SK-N-SH (cell line): ENCODE results near the gene UGT1A4. TPM values are rescaled to one million over a fixed set of nuclear protein-coding genes. Genes with fewer than 3 reads are reported as not detected.

ENCODE experiments used
- CTCF ChIA-PET: fragments of 300-600, 350-600 bp; formaldehyde crosslinking; extraction: SDS; loops from one replicate; lab custom pipeline; 2021; lab: Yijun Ruan, JAX
- POLR2A ChIA-PET: fragments of 350-600 bp; sonication (Branson Sonifier 250); formaldehyde crosslinking; extraction: SDS; loops from one replicate; lab custom pipeline; 2020; ENCODE audit warnings: antibody characterized with exemption, inconsistent platforms; lab: Yijun Ruan, JAX
- DNase-seq: peaks from one replicate; pipeline ENCODE4 v3.0.0; 2012
- H2AFZ ChIP-seq: fragments of 200-600 bp; sonication (generic); 2 replicates; pipeline ENCODE4 v1.8.1; 2016; ENCODE audit warnings: antibody characterized with exemption, mild to moderate bottlenecking, low read depth
- H3F3A ChIP-seq: fragments of 200-600 bp; sonication (generic); replicated peaks from 2 replicates; pipeline ENCODE3; 2016; ENCODE audit warnings: antibody characterized with exemption, mild to moderate bottlenecking; ENCODE audit not compliant: insufficient read depth
- H3K27ac ChIP-seq, 2 experiments: fragments of 200-500 bp in 1 of 2; fragments of 200-600 bp in 1 of 2; sonication (Bioruptor generic) in 1 of 2; sonication (generic), shearing (Covaris generic) in 1 of 2; 2 replicates each; pipeline versions ENCODE4 v1.5.1 to v1.6.1; 2014 to 2016; ENCODE audit warnings: low read depth in 2 of 2, inconsistent platforms in 1 of 2, low read length in 1 of 2, mild to moderate bottlenecking in 1 of 2, mixed read lengths in 1 of 2
- H3K27me3 ChIP-seq: fragments of 200-600 bp; sonication (generic), shearing (Covaris generic); 2 replicates; pipeline ENCODE4 v1.6.1; 2016; ENCODE audit warnings: mixed run types; ENCODE audit not compliant: insufficient read depth
- H3K36me3 ChIP-seq, 2 experiments: fragments of 200-500 bp in 1 of 2; fragments of 200-600 bp in 1 of 2; sonication (Bioruptor generic) in 1 of 2; sonication (generic) in 1 of 2; replicated peaks in 1 of 2; 2 replicates each; pipeline versions ENCODE3 to v1.5.1; 2014 to 2016; ENCODE audit warnings: low read length in 1 of 2, mild to moderate bottlenecking in 1 of 2; ENCODE audit not compliant: insufficient read depth in 2 of 2, control insufficient read depth in 1 of 2
- H3K4me1 ChIP-seq, 2 experiments: fragments of 200-500 bp in 1 of 2; fragments of 200-600 bp in 1 of 2; sonication (Bioruptor generic) in 1 of 2; sonication (generic), shearing (Covaris generic) in 1 of 2; 2 replicates each; pipeline versions ENCODE4 v1.5.1 to v1.6.1; 2014 to 2016; ENCODE audit warnings: low read depth in 1 of 2, low read length in 1 of 2, mixed run types in 1 of 2; ENCODE audit not compliant: insufficient read depth in 2 of 2, control insufficient read depth in 1 of 2
- H3K4me2 ChIP-seq: fragments of 200-600 bp; sonication (generic), shearing (Covaris generic); 2 replicates; pipeline ENCODE4 v1.6.1; 2017; ENCODE audit warnings: mixed run types
- H3K4me3 ChIP-seq, 2 experiments: fragments of 200-500 bp in 1 of 2; fragments of 200-600 bp in 1 of 2; sonication (Bioruptor generic) in 1 of 2; sonication (generic), shearing (Covaris generic) in 1 of 2; 2 replicates each; pipeline versions ENCODE4 v1.5.1 to v1.8.1; 2014 to 2016; ENCODE audit warnings: low read depth in 2 of 2, inconsistent platforms in 1 of 2, low read length in 1 of 2, mild to moderate bottlenecking in 1 of 2, mixed read lengths in 1 of 2, moderate library complexity in 1 of 2
- H3K79me2 ChIP-seq: fragments of 200-600 bp; sonication (generic); 2 replicates; pipeline ENCODE4 v1.8.1; 2017; ENCODE audit warnings: mild to moderate bottlenecking; ENCODE audit not compliant: insufficient read depth
- H3K9ac ChIP-seq: fragments of 200-600 bp; sonication (generic); 2 replicates; pipeline ENCODE4 v1.6.1; 2017; ENCODE audit warnings: mixed run types
- H3K9me2 ChIP-seq: fragments of 200-600 bp; sonication (generic); 2 replicates; pipeline ENCODE4 v1.6.1; 2017; ENCODE audit warnings: mixed run types
- H3K9me3 ChIP-seq: fragments of 200-600 bp; sonication (generic); 2 replicates; pipeline ENCODE4 v1.6.1; 2017; ENCODE audit warnings: mixed run types, mild to moderate bottlenecking, moderate library complexity
- H4K20me1 ChIP-seq: fragments of 200-600 bp; sonication (generic); 2 replicates; pipeline ENCODE4 v1.6.1; 2017; ENCODE audit warnings: mild to moderate bottlenecking, mixed run types; ENCODE audit not compliant: insufficient read depth
- FOSL2 ChIP-seq: IDR thresholded peaks from 2 replicates; pipeline ENCODE4 v1.4.0; 2012; ENCODE audit warnings: low read depth, mild to moderate bottlenecking, moderate library complexity, borderline replicate concordance
- GATA2 ChIP-seq: sonication (generic); formaldehyde crosslinking; IDR thresholded peaks from 2 replicates; pipeline ENCODE4 v1.5.0; 2020; ENCODE audit warnings: mild to moderate bottlenecking, missing genetic modification reagents
- MXI1 ChIP-seq: IDR thresholded peaks from 2 replicates; pipeline ENCODE4 v1.6.1; 2012; ENCODE audit warnings: mild to moderate bottlenecking, low read depth, low read length, improper control_type of control experiment
- NFIC ChIP-seq: IDR thresholded peaks from 2 replicates; pipeline ENCODE4 v1.4.0; 2012; ENCODE audit warnings: borderline replicate concordance
- RFX5 ChIP-seq: IDR thresholded peaks from 2 replicates; pipeline ENCODE4 v1.6.1; 2012; ENCODE audit warnings: mild to moderate bottlenecking, improper control_type of control experiment, low read length
- SIN3A ChIP-seq: IDR thresholded peaks from 2 replicates; pipeline ENCODE4 v1.6.1; 2012; ENCODE audit warnings: low read depth, mild to moderate bottlenecking, low read length, moderate library complexity, borderline replicate concordance
- TAF1 ChIP-seq: IDR thresholded peaks from 2 replicates; pipeline ENCODE4 v1.6.1; 2012; ENCODE audit warnings: low read depth, mild to moderate bottlenecking, low read length, moderate library complexity, borderline replicate concordance
- WGBS: methylation state at CpG from one replicate; pipeline ENCODE4 v1.1.6; 2017; ENCODE audit warnings: low lambda C conversion rate; 5-methylcytosine and 5-hydroxymethylcytosine counted together
- polyA plus RNA-seq, 3 experiments: library from polyadenylated mRNA; depleted of rRNA; stranded (reverse); fragments of >200 nt; gene quantifications; 2 replicates each; pipeline ENCODE4 v1.2.3, GENCODE V29; 2012
- TF ChIP-seq, protein P1 (sequence below): IDR thresholded peaks from 2 replicates; pipeline ENCODE4 v1.4.0; 2012; ENCODE audit warnings: low read depth, borderline replicate concordance
- TF ChIP-seq, protein P2 (sequence below): fragments of 150-350 bp; IDR thresholded peaks from 2 replicates; pipeline ENCODE4 v1.6.1; 2017; ENCODE audit warnings: antibody characterized with exemption, low read length, low read depth, borderline replicate concordance

Gene UGT1A4
- polyA plus RNA-seq, 1 of the 3 experiments (the other 2 are of a cell fraction) = not detected

DNA sequence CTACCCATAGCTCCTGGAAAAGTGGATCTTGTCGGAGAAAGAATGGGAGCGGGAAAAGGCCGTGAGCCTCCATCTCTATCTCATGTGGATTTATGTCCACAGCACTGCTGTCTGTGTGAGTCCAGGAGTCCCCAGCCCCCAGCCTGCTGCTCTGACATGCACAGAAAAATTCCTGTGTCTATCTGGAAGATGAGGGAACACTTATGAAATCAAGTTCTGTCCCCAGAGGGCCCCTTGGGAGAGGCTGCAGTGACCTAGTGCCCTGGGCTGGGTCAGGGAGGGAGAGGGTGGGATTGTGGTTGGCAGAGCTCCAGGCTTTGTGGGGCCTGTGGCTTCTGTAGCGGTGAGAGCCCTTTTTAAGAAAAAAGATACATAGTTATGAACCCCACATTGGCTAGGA is 98.2 kb downstream of the UGT1A4 start (continued):
- no peak for TF ChIP-seq MXI1
- TF ChIP-seq, protein P1, sequence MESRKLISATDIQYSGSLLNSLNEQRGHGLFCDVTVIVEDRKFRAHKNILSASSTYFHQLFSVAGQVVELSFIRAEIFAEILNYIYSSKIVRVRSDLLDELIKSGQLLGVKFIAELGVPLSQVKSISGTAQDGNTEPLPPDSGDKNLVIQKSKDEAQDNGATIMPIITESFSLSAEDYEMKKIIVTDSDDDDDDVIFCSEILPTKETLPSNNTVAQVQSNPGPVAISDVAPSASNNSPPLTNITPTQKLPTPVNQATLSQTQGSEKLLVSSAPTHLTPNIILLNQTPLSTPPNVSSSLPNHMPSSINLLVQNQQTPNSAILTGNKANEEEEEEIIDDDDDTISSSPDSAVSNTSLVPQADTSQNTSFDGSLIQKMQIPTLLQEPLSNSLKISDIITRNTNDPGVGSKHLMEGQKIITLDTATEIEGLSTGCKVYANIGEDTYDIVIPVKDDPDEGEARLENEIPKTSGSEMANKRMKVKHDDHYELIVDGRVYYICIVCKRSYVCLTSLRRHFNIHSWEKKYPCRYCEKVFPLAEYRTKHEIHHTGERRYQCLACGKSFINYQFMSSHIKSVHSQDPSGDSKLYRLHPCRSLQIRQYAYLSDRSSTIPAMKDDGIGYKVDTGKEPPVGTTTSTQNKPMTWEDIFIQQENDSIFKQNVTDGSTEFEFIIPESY = no peak

DNA sequence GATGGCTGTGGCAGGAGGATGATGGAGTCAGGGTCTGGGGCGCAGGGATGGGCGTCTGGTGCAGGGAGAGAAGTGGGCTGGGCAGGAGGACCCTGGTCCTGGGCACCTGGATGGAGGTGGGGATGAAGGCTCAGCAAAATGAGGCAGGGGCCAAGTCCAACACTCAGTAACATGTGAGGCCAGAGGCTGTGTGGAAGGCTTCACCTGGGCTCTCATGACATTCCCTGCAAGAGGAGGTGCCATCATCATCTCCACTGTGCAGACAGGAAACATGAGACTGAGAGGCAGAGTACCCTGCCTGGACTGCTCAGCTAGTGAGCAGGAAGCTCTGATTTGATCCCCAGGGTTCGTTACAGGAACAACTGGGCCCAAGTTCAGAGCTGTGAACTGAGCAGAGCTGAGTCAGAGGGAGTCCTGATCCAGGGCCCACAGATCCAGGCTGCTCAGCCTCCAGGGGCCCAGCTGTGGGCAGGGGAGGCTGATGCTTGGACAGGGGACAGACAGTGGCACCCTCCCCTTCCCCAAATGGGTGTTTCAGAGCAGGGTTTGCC is 98.9 kb downstream of the UGT1A4 start:
- H3K9ac ChIP-seq = no peak overlapping the region
- no peak overlapping the region for H3K27ac ChIP-seq
- H3K4me3 ChIP-seq = no peak overlapping the region
- WGBS = 87% methylated on average over 3 of the region's 3 CpGs
- no peaks in the 10 kb centered on the region for H3K79me2 ChIP-seq
- no peaks in the 10 kb centered on the region for H3K9me3 ChIP-seq
- CTCF ChIA-PET = interaction anchor here (1.5 kb wide), 1 partner anchor 15 kb away, joined by 5 read pairs; no protein-coding TSS in a partner anchor
- no peaks in the 10 kb centered on the region for H3K9me2 ChIP-seq
- no peak for DNase-seq
- H3K4me2 ChIP-seq = no peak overlapping the region
- no peak for TF ChIP-seq NFIC
- TF ChIP-seq SIN3A = no peak
- TF ChIP-seq FOSL2 = no peak
- TF ChIP-seq GATA2 = no peak
- H4K20me1 ChIP-seq = no peaks in the 10 kb centered on the region
- H3K27me3 ChIP-seq = no peaks in the 10 kb centered on the region
- POLR2A ChIA-PET = no interaction called here
- no peaks in the 10 kb centered on the region for H3K36me3 ChIP-seq
- H2AFZ ChIP-seq = no peak overlapping the region
- H3F3A ChIP-seq = no peaks in the 10 kb centered on the region
- H3K4me1 ChIP-seq = peaks cover 0 to 3% of the 10 kb centered on the region in 2 experiments; a peak in 1 of 4 replicates

DNA sequence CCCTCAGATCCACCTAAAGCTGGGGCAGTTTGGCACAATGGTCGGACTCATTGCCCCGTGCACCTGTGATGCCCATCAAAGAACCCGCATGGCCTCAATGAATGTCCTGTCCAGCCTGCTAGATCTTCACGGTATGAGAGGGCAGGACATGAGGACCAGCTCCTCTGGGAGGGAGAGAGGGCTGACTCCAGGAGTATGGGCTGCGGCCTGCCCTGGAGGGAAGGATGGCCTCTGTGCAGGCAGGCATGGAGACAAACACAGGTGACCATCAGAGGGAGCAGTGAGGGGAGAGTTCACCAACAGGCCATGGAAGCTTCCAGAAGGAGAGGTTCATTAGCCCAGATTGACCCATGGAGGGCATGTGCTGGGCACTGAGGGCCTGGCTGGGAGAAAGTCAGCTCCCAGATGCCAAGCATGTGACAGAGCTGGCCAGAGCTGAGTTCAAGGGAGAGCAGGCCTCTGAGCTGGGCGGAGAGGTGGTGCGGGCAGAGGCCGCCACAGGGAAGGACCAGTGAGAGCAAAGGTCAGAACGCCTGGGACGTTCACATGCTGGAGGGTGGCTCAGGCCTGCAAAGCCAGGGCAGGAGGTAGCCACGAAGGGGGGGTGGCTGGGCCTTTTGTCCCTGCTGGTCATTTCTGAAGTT is 99.6 kb downstream of the UGT1A4 start:
- Histone ChIP-seq H2AFZ (no peak overlapping the region), H3K79me2 (no peaks in the 10 kb centered on the region), H3K9ac (no peak overlapping the region), H3K9me3 (no peaks in the 10 kb centered on the region), H3K4me2 (no peak overlapping the region), H3F3A (no peaks in the 10 kb centered on the region), H4K20me1 (no peaks in the 10 kb centered on the region), H3K9me2 (no peaks in the 10 kb centered on the region), H3K27me3 (no peaks in the 10 kb centered on the region), H3K4me3 (no peak overlapping the region), H3K27ac (no peak overlapping the region), H3K4me1 (peaks cover 0 to 3% of the 10 kb centered on the region in 2 experiments; a peak in 1 of 4 replicates), H3K36me3 (no peaks in the 10 kb centered on the region)
- 85% methylated on average over 10 of the region's 11 CpGs for WGBS
- ChIA-PET POLR2A (no interaction called here), CTCF (interaction anchor here (1.5 kb wide), 1 partner anchor 15 kb away, joined by 5 read pairs; no protein-coding TSS in a partner anchor)
- TF ChIP-seq TAF1 (no peak), GATA2 (no peak), NFIC (no peak), RFX5 (no peak)
- TF ChIP-seq, protein P2, sequence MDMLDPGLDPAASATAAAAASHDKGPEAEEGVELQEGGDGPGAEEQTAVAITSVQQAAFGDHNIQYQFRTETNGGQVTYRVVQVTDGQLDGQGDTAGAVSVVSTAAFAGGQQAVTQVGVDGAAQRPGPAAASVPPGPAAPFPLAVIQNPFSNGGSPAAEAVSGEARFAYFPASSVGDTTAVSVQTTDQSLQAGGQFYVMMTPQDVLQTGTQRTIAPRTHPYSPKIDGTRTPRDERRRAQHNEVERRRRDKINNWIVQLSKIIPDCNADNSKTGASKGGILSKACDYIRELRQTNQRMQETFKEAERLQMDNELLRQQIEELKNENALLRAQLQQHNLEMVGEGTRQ = no peak
- no peak for DNase-seq
